ENCODE measurements around the gene NRAS.

GRCh38 chr1:114660238-114660637 is 56.3 kb downstream of the NRAS start:
- TF ChIP-seq, protein P1, sequence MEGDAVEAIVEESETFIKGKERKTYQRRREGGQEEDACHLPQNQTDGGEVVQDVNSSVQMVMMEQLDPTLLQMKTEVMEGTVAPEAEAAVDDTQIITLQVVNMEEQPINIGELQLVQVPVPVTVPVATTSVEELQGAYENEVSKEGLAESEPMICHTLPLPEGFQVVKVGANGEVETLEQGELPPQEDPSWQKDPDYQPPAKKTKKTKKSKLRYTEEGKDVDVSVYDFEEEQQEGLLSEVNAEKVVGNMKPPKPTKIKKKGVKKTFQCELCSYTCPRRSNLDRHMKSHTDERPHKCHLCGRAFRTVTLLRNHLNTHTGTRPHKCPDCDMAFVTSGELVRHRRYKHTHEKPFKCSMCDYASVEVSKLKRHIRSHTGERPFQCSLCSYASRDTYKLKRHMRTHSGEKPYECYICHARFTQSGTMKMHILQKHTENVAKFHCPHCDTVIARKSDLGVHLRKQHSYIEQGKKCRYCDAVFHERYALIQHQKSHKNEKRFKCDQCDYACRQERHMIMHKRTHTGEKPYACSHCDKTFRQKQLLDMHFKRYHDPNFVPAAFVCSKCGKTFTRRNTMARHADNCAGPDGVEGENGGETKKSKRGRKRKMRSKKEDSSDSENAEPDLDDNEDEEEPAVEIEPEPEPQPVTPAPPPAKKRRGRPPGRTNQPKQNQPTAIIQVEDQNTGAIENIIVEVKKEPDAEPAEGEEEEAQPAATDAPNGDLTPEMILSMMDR (optimal IDR thresholded peaks at IDR 0.05 in 1 of 3, IDR thresholded peaks at IDR 0.05 in 1 of 3, conservative IDR thresholded peaks at IDR 0.05 in 1 of 3; ENCODE audit: extremely low read depth in 1 of 3, insufficient read depth in 2 of 3, low read length in 3 of 3): no peak
- TF ChIP-seq EZH2 (IDR thresholded peaks at IDR 0.05; ENCODE audit: low read length): no peak
